OCI-LY7 (cell line): ENCODE measurements around the gene C12orf56. TPM values are rescaled to one million over a fixed set of nuclear protein-coding genes. Genes with fewer than 3 reads are reported as not detected.

Experiments
- BruUV-seq: library from RNA; stranded (reverse); fragments of 400-500 nt; replicated peaks from 2 replicates; lab custom pipeline; 2021; lab: Mats Ljungman, UMichigan
- CTCF ChIA-PET: fragments of 300-600 bp; sonication (Branson Sonifier 250); formaldehyde crosslinking; loops from one replicate; lab custom pipeline; 2022; ENCODE audit warnings: antibody characterized with exemption; ENCODE audit not compliant: unreplicated experiment; lab: Charles Lee
- POLR2A ChIA-PET: fragments of 300-600 bp; sonication (Branson Sonifier 250); formaldehyde crosslinking; loops from one replicate; lab custom pipeline; 2022; ENCODE audit warnings: antibody characterized with exemption; lab: Charles Lee
- DNase-seq: peaks from one replicate; pipeline ENCODE4 v3.0.0-alpha.2; 2015; ENCODE audit warnings: low spot score
- H2AFZ ChIP-seq: fragments of 200-600 bp; sonication (generic), shearing (Covaris generic); 2 replicates; pipeline ENCODE4 v1.6.1; 2014; ENCODE audit warnings: mild to moderate bottlenecking, antibody characterized with exemption, low read length, moderate library complexity
- H3K27ac ChIP-seq: fragments of 200-600 bp; sonication (generic); 2 replicates; pipeline ENCODE4 v1.5.1; 2014; ENCODE audit warnings: mixed run types, low read depth, mild to moderate bottlenecking, moderate library complexity, low read length, inconsistent platforms; ENCODE audit not compliant: poor library complexity, severe bottlenecking
- H3K36me3 ChIP-seq: fragments of 200-600 bp; sonication (generic); 2 replicates; pipeline ENCODE4 v1.6.1; 2014; ENCODE audit warnings: mild to moderate bottlenecking, antibody characterized with exemption, low read length, moderate library complexity, mixed read lengths; ENCODE audit not compliant: insufficient read depth
- H3K4me1 ChIP-seq: fragments of 200-600 bp; sonication (generic); 2 replicates; pipeline ENCODE4 v1.5.1; 2014; ENCODE audit warnings: mild to moderate bottlenecking, low read length; ENCODE audit not compliant: insufficient read depth, poor library complexity, severe bottlenecking
- H3K4me2 ChIP-seq: fragments of 200-600 bp; sonication (generic); 2 replicates; pipeline ENCODE4 v1.6.1; 2014; ENCODE audit warnings: mild to moderate bottlenecking, low read length
- H3K4me3 ChIP-seq: fragments of 200-600 bp; sonication (generic); 2 replicates; pipeline ENCODE4 v1.5.1; 2014; ENCODE audit warnings: mild to moderate bottlenecking, low read depth, low read length; ENCODE audit not compliant: poor library complexity, severe bottlenecking
- H3K79me2 ChIP-seq: fragments of 200-600 bp; sonication (generic); 2 replicates; pipeline ENCODE4 v1.6.1; 2016; ENCODE audit warnings: low read depth, mild to moderate bottlenecking, low read length, moderate library complexity, mixed read lengths; ENCODE audit not compliant: insufficient read depth
- H3K9me2 ChIP-seq: fragments of 200-600 bp; sonication (generic); 2 replicates; pipeline ENCODE4 v1.6.1; 2016; ENCODE audit warnings: mild to moderate bottlenecking, low read length, mixed read lengths; ENCODE audit not compliant: insufficient read depth
- H3K9me3 ChIP-seq: fragments of 200-600 bp; sonication (generic); 2 replicates; pipeline ENCODE4 v1.6.1; 2014; ENCODE audit warnings: mild to moderate bottlenecking, mixed run types, low read length, mixed read lengths
- H4K20me1 ChIP-seq: fragments of 200-600 bp; sonication (generic); 2 replicates; pipeline ENCODE4 v1.6.1; 2014; ENCODE audit warnings: mild to moderate bottlenecking, antibody characterized with exemption, low read length, moderate library complexity, mixed read lengths; ENCODE audit not compliant: insufficient read depth
- CTCF ChIP-seq: fragments of 200-600 bp; sonication (generic); conservative IDR thresholded peaks from 2 replicates; pipeline ENCODE4 v1.5.1; 2014; ENCODE audit warnings: mild to moderate bottlenecking, antibody characterized with exemption, low read length, moderate library complexity, mixed read lengths
- EZH2phosphoT487 ChIP-seq: fragments of 200-600 bp; sonication (generic); IDR thresholded peaks from 2 replicates; pipeline ENCODE4 v1.6.1; 2018; ENCODE audit warnings: low read depth, borderline replicate concordance, mild to moderate bottlenecking, mixed run types, antibody characterized with exemption, low read length, moderate library complexity, mixed read lengths
- intact Hi-C: fragments of 100-400 bp; cut with micrococcal nuclease; formaldehyde crosslinking; loops from one replicate; pipeline ENCODE4 v1.10.0; 2022; ENCODE audit not compliant: unreplicated experiment
- total RNA-seq, 2 experiments: library from RNA; depleted of rRNA in 1 of 2; stranded (reverse); fragments of >200 nt in 1 of 2; shearing (Covaris generic) in 1 of 2; gene quantifications; 2 replicates each; pipeline ENCODE4 v1.2.3, GENCODE V29; 2014 to 2022

C12orf56 gene
- total RNA-seq, 2 experiments from 2014 or later, result not detected

DNA sequence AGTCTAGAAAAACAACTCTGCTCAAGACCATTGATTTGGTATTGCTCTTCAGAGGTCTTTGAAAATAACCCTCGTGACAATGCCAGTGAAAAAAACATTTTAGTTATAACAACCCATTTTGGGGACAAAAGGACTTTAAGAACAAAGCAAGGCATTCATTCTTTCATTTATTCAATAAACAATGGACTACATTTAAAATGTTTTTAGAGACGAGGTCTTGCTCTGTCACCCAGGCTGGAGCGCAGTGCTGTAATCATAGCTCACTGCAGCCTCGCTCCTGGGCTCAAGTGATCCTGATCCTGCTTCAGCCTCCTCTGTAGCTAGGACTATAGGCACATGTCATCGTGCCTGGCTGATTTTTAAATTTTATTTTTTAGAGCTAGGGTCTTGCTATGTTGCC is 160.8 kb downstream of the C12orf56 start:
- no peak overlapping the region for H2AFZ ChIP-seq
- no peaks in the 10 kb centered on the region for H3K79me2 ChIP-seq
- DNase-seq, result no peak
- no peaks in the 10 kb centered on the region for H3K9me2 ChIP-seq
- intact Hi-C loops, result no loop called here
- ChIA-PET CTCF (no interaction called here), POLR2A (no interaction called here)
- no peaks in the 10 kb centered on the region for H4K20me1 ChIP-seq
- TF ChIP-seq EZH2phosphoT487 (no peak), CTCF (no peak)
- no peak overlapping the region for H3K4me3 ChIP-seq
- no peaks in the 10 kb centered on the region for H3K4me1 ChIP-seq
- no TSS peak for BruUV-seq
- no peaks in the 10 kb centered on the region for H3K9me3 ChIP-seq
- no peak overlapping the region for H3K27ac ChIP-seq
- no peak overlapping the region for H3K4me2 ChIP-seq
- no peaks in the 10 kb centered on the region for H3K36me3 ChIP-seq

GRCh38 chr12:64229240-64229639 is 161.3 kb downstream of the C12orf56 start:
- no peak overlapping the region for H2AFZ ChIP-seq
- no peaks in the 10 kb centered on the region for H3K36me3 ChIP-seq
- H3K4me2 ChIP-seq, result no peak overlapping the region
- no peak for DNase-seq
- H3K27ac ChIP-seq, result no peak overlapping the region
- BruUV-seq, result no TSS peak
- POLR2A ChIA-PET, result no interaction called here
- H3K9me2 ChIP-seq, result no peaks in the 10 kb centered on the region
- H3K4me1 ChIP-seq, result no peaks in the 10 kb centered on the region
- no peaks in the 10 kb centered on the region for H3K9me3 ChIP-seq
- no peaks in the 10 kb centered on the region for H4K20me1 ChIP-seq
- intact Hi-C loops, result no loop called here
- CTCF ChIA-PET, result no interaction called here
- no peaks in the 10 kb centered on the region for H3K79me2 ChIP-seq
- no peak overlapping the region for H3K4me3 ChIP-seq
- TF ChIP-seq EZH2phosphoT487, result no peak
- no peak for TF ChIP-seq CTCF

GRCh38 chr12:64225626-64226025 is 164.9 kb downstream of the C12orf56 start:
- Histone ChIP-seq H4K20me1 (no peaks in the 10 kb centered on the region), H3K27ac (no peak overlapping the region), H3K79me2 (peaks cover 11% of the 10 kb centered on the region; the same call in 1 of the 2 replicates), H2AFZ (no peak overlapping the region), H3K9me3 (no peaks in the 10 kb centered on the region), H3K4me2 (no peak overlapping the region), H3K4me1 (peaks cover 8% of the 10 kb centered on the region), H3K4me3 (no peak overlapping the region), H3K36me3 (no peaks in the 10 kb centered on the region), H3K9me2 (no peaks in the 10 kb centered on the region)
- intact Hi-C loops, result no loop called here
- no TSS peak for BruUV-seq
- DNase-seq, result no peak
- TF ChIP-seq EZH2phosphoT487 (no peak), CTCF (no peak)
- CTCF ChIA-PET, result no interaction called here
- POLR2A ChIA-PET, result no interaction called here
